SK-N-SH (cell line): ENCODE data around the gene TYW1B.
"Not testable (repeated sequence)": the region's sequence is repeated elsewhere in the genome, so short reads cannot be mapped to it uniquely, and the experiment has no call there.

Source experiments
- EP300 ChIP-seq, 2 experiments: IDR thresholded peaks; 2 replicates each; pipeline versions ENCODE4 v1.4.0 to v1.6.1; 2012; ENCODE audit warnings: borderline replicate concordance in 1 of 2, low read depth in 1 of 2, low read length in 1 of 2
- FOSL2 ChIP-seq: IDR thresholded peaks from 2 replicates; pipeline ENCODE4 v1.4.0; 2012; ENCODE audit warnings: low read depth, mild to moderate bottlenecking, moderate library complexity, borderline replicate concordance
- FOXM1 ChIP-seq: IDR thresholded peaks from 2 replicates; pipeline ENCODE4 v1.4.0; 2012; ENCODE audit warnings: low read depth, mild to moderate bottlenecking
- RAD21 ChIP-seq: IDR thresholded peaks from 2 replicates; pipeline ENCODE4 v1.6.1; 2012; ENCODE audit warnings: mild to moderate bottlenecking, low read length
- TF ChIP-seq, protein P1 (sequence below): IDR thresholded peaks from 2 replicates; pipeline ENCODE4 v1.4.0; 2012; ENCODE audit warnings: low read depth, borderline replicate concordance
- TF ChIP-seq, protein P2 (sequence below): fragments of 200-600 bp; sonication (generic); IDR thresholded peaks from 2 replicates; pipeline ENCODE4 v1.6.1; 2017; ENCODE audit warnings: antibody characterized with exemption, mild to moderate bottlenecking, moderate library complexity

DNA sequence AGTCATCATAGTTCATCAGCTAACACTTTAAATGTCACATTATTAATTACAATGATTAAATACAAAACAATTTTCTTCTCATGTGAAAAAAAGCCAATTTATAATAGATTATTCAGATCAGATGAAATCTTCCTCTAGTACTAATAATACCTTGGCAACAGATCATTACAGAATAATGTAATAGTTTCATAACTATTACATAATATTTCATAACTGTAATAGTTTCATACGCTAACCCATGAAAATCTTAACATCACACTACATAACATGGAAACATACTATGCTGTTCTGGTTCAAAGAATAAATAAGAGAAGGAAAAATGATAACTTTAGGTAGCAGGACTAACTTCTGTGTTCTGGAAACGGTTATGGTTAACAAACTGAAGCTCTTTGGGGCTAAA lies 152.3 kb downstream of the TYW1B start:
- not testable (repeated sequence) for TF ChIP-seq EP300 (IDR thresholded peaks at IDR 0.05; ENCODE audit: borderline replicate concordance in 1 of 2, low read depth in 1 of 2, low read length in 1 of 2); RAD21; FOXM1; FOSL2
- TF ChIP-seq, protein P1, sequence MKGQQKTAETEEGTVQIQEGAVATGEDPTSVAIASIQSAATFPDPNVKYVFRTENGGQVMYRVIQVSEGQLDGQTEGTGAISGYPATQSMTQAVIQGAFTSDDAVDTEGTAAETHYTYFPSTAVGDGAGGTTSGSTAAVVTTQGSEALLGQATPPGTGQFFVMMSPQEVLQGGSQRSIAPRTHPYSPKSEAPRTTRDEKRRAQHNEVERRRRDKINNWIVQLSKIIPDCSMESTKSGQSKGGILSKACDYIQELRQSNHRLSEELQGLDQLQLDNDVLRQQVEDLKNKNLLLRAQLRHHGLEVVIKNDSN = not testable (repeated sequence)
- TF ChIP-seq, protein P2, sequence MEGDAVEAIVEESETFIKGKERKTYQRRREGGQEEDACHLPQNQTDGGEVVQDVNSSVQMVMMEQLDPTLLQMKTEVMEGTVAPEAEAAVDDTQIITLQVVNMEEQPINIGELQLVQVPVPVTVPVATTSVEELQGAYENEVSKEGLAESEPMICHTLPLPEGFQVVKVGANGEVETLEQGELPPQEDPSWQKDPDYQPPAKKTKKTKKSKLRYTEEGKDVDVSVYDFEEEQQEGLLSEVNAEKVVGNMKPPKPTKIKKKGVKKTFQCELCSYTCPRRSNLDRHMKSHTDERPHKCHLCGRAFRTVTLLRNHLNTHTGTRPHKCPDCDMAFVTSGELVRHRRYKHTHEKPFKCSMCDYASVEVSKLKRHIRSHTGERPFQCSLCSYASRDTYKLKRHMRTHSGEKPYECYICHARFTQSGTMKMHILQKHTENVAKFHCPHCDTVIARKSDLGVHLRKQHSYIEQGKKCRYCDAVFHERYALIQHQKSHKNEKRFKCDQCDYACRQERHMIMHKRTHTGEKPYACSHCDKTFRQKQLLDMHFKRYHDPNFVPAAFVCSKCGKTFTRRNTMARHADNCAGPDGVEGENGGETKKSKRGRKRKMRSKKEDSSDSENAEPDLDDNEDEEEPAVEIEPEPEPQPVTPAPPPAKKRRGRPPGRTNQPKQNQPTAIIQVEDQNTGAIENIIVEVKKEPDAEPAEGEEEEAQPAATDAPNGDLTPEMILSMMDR = not testable (repeated sequence)
